Measurements from ENCODE around the gene NCBP3.

DNA sequence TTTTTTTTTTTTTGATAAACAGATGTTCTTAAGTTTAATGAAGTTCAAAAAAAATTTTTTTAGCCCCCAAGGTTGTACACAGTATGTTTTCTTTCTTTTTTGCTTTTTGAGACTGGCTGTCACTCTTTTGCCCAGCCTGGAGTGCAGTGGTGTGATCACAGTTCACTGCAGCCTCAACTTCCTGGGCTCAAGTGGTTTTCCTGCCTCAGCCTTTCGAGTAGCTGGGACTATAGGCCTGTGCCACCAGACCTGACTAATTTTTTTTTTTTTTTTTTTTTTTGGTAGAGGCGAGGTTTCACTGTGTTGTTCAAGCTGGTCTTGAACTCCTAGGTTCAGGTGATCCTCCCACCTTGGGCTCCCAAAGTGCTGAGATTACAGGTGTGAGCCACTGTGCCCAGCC, 57.8 kb downstream of the NCBP3 start:
- TF ChIP-seq, protein P1, sequence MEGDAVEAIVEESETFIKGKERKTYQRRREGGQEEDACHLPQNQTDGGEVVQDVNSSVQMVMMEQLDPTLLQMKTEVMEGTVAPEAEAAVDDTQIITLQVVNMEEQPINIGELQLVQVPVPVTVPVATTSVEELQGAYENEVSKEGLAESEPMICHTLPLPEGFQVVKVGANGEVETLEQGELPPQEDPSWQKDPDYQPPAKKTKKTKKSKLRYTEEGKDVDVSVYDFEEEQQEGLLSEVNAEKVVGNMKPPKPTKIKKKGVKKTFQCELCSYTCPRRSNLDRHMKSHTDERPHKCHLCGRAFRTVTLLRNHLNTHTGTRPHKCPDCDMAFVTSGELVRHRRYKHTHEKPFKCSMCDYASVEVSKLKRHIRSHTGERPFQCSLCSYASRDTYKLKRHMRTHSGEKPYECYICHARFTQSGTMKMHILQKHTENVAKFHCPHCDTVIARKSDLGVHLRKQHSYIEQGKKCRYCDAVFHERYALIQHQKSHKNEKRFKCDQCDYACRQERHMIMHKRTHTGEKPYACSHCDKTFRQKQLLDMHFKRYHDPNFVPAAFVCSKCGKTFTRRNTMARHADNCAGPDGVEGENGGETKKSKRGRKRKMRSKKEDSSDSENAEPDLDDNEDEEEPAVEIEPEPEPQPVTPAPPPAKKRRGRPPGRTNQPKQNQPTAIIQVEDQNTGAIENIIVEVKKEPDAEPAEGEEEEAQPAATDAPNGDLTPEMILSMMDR (IDR thresholded peaks at IDR 0.05), result no peak
- no peak for TF ChIP-seq POLR2A (IDR thresholded peaks at IDR 0.05)

Data from body of pancreas (tissue), 4 donors.